WTC11 (cell line): ENCODE data around the gene CD48.

Experiments used
- CTCF ChIP-seq: fragments of 200-600 bp; IDR thresholded peaks from 2 replicates; pipeline ENCODE4 v1.8.0; 2022; ENCODE audit warnings: antibody characterized with exemption
- ETV6 ChIP-seq: sonication (generic); formaldehyde crosslinking; IDR thresholded peaks from 2 replicates; pipeline ENCODE4 v1.8.1; 2022; ENCODE audit warnings: mild to moderate bottlenecking, missing genetic modification reagents
- MAX ChIP-seq: sonication (generic); formaldehyde crosslinking; IDR thresholded peaks from 2 replicates; pipeline ENCODE4 v1.8.0; 2022; ENCODE audit warnings: mild to moderate bottlenecking, missing genetic modification reagents
- MLX ChIP-seq: sonication (generic); formaldehyde crosslinking; IDR thresholded peaks from 2 replicates; pipeline ENCODE4 v1.8.1; 2023; ENCODE audit warnings: mild to moderate bottlenecking, missing genetic modification reagents, moderate library complexity
- NR2C2 ChIP-seq: sonication (generic); formaldehyde crosslinking; IDR thresholded peaks from 2 replicates; pipeline ENCODE4 v1.8.0; 2022; ENCODE audit warnings: mild to moderate bottlenecking, missing genetic modification reagents
- OVOL2 ChIP-seq: fragments of 250-450 bp; sonication (Bioruptor Pico); IDR thresholded peaks from 2 replicates; pipeline ENCODE4 v1.9.0; 2021; ENCODE audit warnings: mild to moderate bottlenecking, borderline replicate concordance
- RELA ChIP-seq: sonication (generic); formaldehyde crosslinking; IDR thresholded peaks from 2 replicates; pipeline ENCODE4 v1.8.1; 2022; ENCODE audit warnings: missing genetic modification reagents, mild to moderate bottlenecking, borderline replicate concordance

GRCh38 chr1:160748878-160749269 lies 37.3 kb upstream of the CD48 start:
- TF ChIP-seq CTCF (no peak), MAX (CRISPR knock-in tag) (no peak), ETV6 (CRISPR knock-in tag) (no peak), OVOL2 (CRISPR knock-in tag) (no peak), RELA (CRISPR knock-in tag) (no peak), NR2C2 (CRISPR knock-in tag) (no peak), MLX (no peak)
